AG20443 (cell line): ENCODE measurements around the gene ANP32A.
A peak's percentile ranks its signal among the peaks of the same experiment; 100 is the strongest.

Experiments used
- DNase-seq: peaks from one replicate; pipeline ENCODE4 v3.0.0; 2012; ENCODE audit warnings: low spot score, mixed read lengths

The ANP32A gene

DNA sequence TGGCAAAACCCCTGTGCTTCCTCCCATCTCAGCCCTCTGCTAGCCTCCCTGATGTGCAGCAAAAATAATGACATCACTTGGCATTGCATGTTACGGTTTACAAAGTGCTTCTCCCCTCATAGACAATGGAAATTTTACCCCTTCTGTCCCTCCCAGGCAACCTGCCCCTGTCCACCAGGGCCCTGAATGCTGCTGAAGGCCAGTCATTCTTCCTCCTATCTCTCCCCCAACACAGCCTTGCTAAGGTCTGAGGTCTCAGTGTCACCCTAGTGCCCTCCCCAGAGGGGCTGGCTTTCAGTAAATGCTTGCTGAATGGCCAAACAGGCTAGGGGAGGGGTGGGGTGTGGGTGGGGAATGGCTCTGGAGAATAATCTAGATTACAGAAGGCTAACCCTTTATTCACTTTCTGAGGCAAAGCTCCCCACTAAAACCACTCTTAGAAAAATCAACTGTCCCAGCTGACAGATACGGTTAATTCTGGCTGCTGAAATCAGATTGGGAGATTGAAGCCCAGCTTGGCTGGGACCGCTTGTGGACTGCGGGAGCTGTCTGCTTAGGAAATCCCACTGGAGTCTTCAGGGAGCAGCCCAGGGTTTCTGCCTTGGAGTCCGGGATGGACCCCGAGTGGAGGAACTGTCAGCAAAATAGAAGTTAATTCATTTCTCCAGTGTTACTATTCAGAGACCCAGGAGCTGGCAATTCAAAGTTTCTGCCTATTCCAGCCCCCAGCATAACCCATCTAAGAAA lies 22.9 kb downstream of the ANP32A start:
- DNase-seq, result no peak

- no peak for DNase-seq
These were observed 23.5 kb downstream of the ANP32A start for GRCh38 chr15:68797191-68797590.

DNA sequence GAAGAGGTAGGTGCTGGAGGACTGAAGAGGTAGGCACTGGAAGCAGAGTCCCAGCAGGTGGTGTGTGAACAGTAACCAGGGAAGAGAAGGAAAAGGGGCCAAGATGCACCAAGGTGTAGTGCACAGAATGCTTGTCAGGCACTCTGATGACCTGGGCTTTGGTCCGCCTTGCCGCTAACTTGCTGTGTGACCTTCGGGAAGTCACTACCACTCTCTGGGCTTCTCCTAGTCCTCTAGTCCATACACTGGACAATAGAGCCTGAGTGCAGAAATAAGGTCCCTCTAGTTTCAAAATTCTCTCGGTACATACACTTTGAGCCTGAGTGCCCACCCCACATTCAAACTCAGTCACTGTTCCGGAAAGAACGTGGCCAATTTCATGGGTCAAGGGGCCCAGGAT lies 24.1 kb downstream of the ANP32A start:
- no peak for DNase-seq

- DNase-seq, result peak; percentile 94
These were observed 25.3 kb downstream of the ANP32A start for GRCh38 chr15:68795298-68795848.

DNA sequence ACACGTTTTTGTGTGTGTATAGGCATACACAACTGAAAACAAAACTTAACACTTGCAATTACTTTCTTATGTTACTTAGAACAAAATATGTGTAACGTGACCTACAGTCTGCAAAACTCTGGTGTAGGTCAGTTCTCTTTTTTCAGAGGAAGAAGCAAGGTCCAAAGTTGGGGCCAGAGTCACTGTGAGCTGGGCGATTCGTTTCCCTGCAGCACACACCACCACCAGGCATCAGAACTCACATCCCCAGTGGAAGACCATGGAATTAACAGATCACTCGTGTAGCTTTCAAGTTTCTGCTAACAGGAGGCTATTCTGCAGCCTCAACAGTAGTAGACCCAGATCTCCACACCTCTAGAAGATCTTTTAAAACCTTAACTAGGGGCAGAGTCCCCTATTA lies 25.8 kb downstream of the ANP32A start:
- DNase-seq, result peak; percentile 50

- DNase-seq, result no peak
These were observed 26.4 kb downstream of the ANP32A start for GRCh38 chr15:68794307-68794706.

DNA sequence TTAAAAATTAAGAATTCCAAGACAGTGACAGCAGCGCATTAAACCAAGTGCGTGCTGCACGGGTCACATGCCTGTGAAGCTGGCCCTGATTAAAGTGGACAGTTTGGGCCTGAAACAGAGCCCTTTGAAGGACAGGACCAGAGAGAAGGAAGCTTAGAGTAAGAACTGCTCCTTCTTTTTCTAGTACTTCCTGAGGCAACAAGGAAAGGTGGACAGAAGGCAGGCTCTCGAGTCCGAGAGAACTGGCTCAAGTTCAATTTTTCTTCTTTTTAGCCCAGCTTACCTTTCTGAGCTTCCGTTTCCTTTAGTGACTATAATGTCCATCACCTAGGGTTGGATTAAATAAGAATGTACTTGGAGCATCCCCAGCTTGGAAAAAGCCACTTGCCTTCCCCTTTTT lies 26.9 kb downstream of the ANP32A start:
- no peak for DNase-seq

GRCh38 chr15:68792901-68793766 lies 27.6 kb downstream of the ANP32A start:
- no peak for DNase-seq

DNA sequence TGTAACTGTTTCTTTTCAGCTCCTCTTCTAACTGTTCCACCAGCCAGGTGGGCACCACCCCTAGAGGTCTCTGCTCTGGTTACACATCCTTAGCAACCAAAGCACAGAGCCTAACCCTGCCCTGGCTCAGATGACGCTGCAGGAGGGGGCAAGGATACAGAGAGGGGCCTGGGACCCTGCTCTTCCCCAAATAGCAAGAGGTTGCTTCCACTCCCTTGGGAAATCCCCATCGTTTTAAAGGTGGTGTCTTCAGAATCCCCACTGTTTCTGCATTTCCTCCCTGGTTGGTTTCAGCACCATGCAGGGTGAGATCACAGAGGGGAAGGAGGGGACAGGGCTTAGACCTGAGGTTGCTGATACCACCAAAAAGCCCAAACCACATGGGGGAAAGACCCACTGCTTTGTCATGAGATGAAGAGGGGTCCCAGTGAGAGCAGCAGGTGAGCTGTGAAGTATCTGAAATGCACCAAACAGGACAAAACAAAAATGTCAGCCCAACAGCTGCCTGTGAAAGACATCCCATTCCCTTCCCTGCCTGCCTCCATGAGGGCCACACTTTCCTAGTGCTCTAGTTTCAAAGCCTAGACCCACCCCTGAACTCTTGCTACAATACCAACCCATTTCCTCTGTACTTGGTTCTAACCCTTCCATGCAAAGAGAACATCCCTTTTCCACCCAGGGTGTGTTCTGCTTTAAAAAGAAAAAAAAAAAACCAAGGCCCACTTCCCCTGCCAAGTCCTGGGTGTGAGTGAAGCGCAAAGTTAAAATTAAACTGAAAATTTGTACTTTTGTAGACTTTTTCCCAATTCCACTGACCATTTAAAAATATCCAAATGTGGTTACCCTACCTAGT lies 29.0 kb downstream of the ANP32A start:
- no peak for DNase-seq

DNA sequence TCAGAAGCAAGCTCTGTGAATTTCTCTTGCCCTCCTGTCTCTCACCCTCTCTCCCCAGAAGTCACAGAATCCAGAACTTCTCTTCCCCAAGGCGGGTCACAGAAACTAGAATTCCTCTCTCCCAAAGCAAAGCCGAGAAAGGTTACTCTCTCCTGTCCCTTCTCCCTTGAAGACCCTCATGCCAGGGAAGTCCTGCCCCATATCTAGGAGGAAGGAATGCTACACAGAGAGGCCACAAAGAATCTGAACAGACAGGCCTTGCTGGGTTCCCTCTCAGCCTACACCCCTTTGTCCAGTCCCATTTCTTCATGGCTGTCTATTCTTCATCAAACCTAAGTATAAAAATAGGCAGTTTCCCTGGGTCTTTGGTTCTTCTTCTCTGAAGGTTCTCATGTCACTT lies 29.8 kb downstream of the ANP32A start:
- DNase-seq, result no peak

DNA sequence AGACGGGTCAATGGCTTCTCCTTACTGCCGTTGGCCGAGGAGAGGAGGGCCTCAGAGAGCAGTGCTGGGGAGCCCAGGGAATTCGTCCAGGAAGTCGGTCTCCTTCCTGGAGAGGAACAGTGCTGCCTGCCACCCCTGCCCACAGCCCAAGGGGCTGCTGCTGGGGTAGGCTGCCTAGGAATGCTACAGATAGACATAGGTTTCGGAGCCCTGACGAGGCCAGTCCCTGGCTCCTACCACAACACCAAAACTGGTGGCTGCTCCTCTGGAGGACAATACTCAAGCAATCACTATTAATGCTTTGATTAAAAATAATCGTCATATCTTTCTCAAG lies 30.5 kb downstream of the ANP32A start:
- no peak for DNase-seq

DNA sequence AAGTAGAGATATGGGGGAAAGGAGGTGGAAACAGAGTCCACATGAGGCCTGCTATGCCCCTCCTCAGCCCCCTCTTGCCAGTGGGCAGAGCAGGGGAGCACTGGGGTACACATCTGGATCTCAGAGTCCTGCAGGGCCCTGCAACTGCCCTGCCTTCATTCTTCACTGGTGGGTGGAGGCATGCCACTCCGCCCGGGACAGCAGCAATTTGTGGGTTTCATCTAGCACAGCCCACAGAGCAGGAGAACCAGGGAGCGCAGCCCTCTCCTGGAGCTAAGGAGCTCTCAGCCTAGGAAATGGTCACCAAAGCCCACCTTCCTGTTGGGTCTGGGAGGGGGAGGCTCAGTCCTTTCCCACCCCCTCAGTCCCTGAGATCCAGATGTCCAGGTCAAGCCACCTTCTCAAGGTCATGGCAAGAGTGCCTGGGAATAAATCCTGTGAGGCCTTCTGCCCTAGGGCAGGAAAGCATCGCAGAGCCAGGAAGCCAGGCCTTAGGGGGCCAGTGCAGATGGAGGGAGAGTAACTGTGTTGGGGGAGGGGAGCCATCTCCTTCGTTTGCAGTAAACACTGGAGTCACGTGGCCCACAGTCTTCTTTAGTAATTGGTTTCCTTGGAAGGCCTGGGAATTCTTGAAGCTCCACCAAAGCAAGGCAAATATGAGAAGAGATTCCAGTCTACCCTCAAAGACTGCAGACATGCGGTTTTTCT lies 31.0 kb downstream of the ANP32A start:
- no peak for DNase-seq

DNA sequence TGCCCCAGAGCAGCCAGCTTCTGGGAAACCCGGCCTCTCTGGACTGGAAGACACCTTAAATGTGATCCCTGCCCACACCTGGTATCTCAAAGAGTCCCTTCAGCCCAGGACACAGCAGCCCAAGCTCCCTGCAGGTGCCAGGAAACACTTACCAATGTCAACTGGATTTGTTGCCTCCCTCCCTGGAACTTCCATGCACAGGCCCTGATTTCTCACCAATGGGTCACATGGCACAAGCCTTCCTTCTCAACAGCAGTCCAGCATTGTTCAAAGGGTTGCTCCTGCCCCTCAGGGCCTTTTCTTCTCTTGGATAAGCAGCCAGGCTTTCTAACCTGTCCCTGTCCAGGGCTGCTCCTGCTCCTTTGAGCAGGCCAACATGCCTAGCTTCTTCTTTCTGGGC lies 31.6 kb downstream of the ANP32A start:
- DNase-seq, result no peak

- DNase-seq, result no peak
These were observed 32.5 kb downstream of the ANP32A start for GRCh38 chr15:68788264-68788624.

DNA sequence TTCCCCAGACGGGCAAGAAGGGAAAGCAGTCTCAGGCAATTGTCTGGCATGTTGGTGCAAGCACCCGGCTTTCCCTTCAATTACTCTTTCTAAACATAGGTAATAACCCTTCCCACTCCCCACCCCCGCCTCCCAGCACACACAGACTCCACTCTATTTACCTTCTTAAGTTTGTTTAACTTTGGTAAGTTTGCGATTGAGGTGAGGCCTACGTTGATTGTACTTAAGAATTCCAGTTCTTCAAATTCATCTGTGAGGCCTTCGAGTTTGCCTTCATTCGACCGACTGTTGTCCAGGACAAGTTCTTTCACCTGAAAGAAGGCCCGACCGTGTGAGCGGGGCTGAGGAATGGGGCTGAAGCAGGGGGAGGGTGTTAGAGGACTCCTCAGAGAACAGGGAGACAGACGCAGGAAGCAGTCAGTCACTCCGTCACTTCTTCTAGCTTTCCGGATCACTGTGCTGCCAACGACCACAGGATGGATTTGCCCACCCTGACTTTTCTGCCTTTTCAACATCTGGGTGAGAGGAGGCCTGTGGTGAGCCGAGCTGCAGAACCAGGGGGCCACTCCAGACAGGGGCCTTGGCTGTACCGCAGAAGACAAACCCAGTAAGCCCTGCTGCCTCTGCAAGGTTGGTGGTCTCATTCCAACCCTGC lies 33.0 kb downstream of the ANP32A start:
- no peak for DNase-seq

DNA sequence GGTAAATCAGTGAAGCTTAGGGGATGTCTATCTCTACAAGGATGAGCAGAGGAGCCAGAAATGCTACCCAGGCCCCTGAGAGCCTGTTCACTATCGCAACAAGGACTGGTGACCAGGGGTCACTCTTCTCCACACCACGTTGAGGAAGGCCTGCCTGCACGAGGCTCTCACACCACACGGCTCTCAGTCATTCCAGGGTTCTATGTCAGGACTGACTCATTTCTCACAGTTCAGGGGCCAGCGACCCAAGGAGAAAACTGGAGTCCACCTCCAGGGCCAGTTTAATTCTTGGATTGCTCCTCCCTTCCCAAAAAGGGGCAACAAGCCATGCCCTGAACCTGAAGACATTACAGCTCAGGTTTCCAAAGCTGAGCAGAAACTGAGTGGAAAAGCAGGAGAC lies 33.9 kb downstream of the ANP32A start:
- DNase-seq, result no peak

DNA sequence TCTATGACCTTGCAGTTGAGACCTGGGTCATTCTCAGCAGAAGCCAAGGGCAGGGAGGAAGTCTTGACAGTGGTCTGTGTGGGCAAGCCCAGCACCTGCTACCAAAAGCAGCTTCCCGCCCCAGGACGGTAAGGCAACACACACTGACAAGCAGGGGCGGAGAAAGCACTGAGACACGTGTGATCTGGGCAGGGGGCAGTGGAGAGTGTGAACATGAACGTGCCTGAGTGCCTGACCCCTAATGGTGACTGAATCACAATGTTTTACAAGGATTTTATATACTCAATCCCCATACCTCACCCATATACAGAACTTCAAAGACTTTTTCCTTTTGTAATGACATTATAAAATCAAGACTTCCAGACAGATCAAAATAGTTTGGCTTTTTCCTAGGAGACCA lies 35.2 kb downstream of the ANP32A start:
- DNase-seq, result no peak

DNA sequence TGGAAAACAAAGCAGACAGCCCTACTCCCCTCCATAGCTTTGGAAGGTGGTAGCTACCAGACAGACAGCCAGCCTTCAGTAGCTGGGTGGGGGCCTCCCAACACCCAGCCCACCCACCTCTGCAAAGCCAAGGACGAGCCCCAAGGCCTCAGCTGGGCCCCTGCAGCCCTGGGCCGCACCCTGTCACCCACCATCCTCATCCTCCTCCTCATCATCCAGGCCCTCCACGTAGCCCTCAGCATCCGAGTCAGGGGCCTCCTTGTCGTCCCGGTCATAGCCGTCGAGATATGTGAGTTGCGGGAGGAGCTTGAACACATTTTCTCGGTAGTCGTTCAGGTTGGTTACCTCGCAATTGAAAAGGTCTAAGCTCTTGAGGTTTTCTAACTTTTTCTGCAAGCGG lies 36.5 kb downstream of the ANP32A start:
- no peak for DNase-seq

- DNase-seq, result peak; percentile 47
These were observed 37.3 kb downstream of the ANP32A start for GRCh38 chr15:68783226-68784058.

DNA sequence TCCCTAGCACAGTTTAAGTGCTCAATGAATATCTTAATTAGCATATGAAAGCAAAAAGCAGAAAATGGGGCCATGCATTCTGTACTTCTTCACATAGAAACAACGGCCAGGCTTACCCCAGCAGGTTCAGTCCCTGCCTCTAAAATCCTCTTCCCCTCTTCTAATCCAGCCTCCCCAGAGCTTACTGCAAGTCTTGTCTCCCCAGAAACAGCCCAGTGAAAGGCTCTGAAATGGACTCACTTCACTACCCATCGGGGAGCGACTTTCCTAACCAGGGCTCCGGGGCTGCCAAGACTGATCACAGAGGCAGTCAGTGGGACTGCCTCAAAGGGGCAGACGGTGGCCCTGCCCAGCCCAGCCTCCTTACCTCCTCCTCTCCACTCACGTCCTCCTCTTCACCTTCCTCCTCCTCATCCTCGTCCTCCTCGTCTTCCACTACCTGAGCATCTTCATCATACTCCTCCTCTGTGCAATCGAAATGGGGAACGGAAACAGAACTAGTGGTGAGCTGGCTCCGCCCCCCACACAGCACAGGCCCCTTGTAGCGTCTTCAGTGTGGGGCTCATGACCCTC lies 38.0 kb downstream of the ANP32A start:
- DNase-seq, result no peak
